ENCODE measurements around the gene FDXACB1.

DNA sequence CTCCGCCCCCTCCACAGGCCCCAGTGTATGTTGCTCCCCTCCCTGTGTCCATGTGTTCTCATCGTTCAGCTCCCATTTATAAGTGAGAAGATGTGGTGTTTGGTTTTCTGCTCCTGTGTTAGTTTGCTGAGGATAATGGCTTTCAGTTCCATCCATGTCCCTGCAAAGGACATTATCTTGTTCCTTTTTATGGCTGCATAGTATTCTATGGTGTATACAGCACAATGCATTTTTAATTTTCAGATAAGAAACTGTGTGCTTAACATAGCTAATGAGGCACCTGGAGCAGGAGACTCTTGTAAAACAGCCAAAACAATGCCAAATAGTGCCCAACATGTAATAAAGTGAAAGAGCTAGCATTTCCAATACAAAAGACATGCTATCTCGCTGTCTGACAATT is 29.3 kb downstream of the FDXACB1 start:
- TF ChIP-seq, protein P1, sequence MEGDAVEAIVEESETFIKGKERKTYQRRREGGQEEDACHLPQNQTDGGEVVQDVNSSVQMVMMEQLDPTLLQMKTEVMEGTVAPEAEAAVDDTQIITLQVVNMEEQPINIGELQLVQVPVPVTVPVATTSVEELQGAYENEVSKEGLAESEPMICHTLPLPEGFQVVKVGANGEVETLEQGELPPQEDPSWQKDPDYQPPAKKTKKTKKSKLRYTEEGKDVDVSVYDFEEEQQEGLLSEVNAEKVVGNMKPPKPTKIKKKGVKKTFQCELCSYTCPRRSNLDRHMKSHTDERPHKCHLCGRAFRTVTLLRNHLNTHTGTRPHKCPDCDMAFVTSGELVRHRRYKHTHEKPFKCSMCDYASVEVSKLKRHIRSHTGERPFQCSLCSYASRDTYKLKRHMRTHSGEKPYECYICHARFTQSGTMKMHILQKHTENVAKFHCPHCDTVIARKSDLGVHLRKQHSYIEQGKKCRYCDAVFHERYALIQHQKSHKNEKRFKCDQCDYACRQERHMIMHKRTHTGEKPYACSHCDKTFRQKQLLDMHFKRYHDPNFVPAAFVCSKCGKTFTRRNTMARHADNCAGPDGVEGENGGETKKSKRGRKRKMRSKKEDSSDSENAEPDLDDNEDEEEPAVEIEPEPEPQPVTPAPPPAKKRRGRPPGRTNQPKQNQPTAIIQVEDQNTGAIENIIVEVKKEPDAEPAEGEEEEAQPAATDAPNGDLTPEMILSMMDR (conservative IDR thresholded peaks at IDR 0.05; ENCODE audit: low read depth, low read length): no peak
- TF ChIP-seq EZH2 (IDR thresholded peaks at IDR 0.05; ENCODE audit: borderline replicate concordance, low read depth, low read length, poor library complexity, severe bottlenecking): no peak

All from A673 (cell line).